Activated CD4-positive, alpha-beta T cell treated with anti-CD3 and anti-CD28 coated beads, Interleukin-2, amount 10 ng/mL, durations not matched to agents 7 days and 5 days (primary cell): Measurements from ENCODE around the gene DBET. TPM values are rescaled to one million over a fixed set of nuclear protein-coding genes. Genes with fewer than 3 reads are reported as not detected.
"Not testable (repeated sequence)": the region's sequence is repeated elsewhere in the genome, so short reads cannot be mapped to it uniquely, and the experiment has no call there.

ENCODE experiments used
- CTCF ChIA-PET: fragments of 350-600 bp; sonication (Branson Sonifier 250); formaldehyde crosslinking; loops from one replicate; lab custom pipeline; 2021; ENCODE audit warnings: antibody characterized with exemption; lab: Charles Lee
- POLR2A ChIA-PET: fragments of 350-600 bp; sonication (Branson Sonifier 250); formaldehyde crosslinking; loops from one replicate; lab custom pipeline; 2021; ENCODE audit warnings: antibody characterized with exemption; lab: Charles Lee
- DNase-seq: peaks from one replicate; pipeline ENCODE4 v3.0.0-alpha.2; 2020
- H3K27ac Mint-ChIP-seq: one replicate; pipeline ENCODE4 v1.8.0; 2021; ENCODE audit warnings: mild to moderate bottlenecking, moderate library complexity, mixed read lengths
- H3K27me3 Mint-ChIP-seq: one replicate; pipeline ENCODE4 v1.8.0; 2021; ENCODE audit warnings: mixed read lengths
- H3K36me3 Mint-ChIP-seq: one replicate; pipeline ENCODE4 v1.8.0; 2021; ENCODE audit warnings: low read depth, mixed read lengths
- H3K4me1 Mint-ChIP-seq: one replicate; pipeline ENCODE4 v1.8.0; 2021; ENCODE audit warnings: mixed read lengths
- H3K4me3 Mint-ChIP-seq: one replicate; pipeline ENCODE4 v1.8.0; 2021; ENCODE audit warnings: mild to moderate bottlenecking, moderate library complexity, mixed read lengths
- H3K9me3 Mint-ChIP-seq: one replicate; pipeline ENCODE4 v1.8.0; 2021; ENCODE audit warnings: mixed read lengths
- total RNA-seq, 2 experiments: library from RNA; stranded (reverse); gene quantifications; one replicate each; pipeline ENCODE4 v1.2.3, GENCODE V29; 2021

Gene DBET
- total RNA-seq, 2 experiments from 2014 or later, result not detected

DNA sequence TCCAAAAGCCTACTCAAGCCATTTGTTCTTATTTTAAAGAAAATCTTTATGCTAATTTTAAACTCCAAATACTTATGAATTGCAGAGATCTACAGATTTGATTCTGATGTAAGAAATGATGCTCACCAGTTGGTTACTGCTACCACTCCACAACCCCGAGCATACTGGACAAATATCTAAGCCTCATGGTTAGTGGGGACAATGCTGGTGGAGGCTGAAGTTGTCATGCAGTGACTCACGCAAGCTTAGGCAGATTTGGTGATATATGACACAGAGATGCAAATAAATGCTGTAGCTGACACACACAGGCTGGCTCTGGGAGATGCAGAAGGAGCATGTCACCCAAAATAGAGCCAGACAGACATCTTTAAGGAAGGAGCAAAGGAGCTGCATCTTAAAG, 35.3 kb downstream of the DBET start:
- H3K36me3 Mint-ChIP-seq, H3K27ac Mint-ChIP-seq, CTCF ChIA-PET, DNase-seq, H3K27me3 Mint-ChIP-seq, H3K9me3 Mint-ChIP-seq, POLR2A ChIA-PET, H3K4me3 Mint-ChIP-seq, H3K4me1 Mint-ChIP-seq: not testable (repeated sequence)

DNA sequence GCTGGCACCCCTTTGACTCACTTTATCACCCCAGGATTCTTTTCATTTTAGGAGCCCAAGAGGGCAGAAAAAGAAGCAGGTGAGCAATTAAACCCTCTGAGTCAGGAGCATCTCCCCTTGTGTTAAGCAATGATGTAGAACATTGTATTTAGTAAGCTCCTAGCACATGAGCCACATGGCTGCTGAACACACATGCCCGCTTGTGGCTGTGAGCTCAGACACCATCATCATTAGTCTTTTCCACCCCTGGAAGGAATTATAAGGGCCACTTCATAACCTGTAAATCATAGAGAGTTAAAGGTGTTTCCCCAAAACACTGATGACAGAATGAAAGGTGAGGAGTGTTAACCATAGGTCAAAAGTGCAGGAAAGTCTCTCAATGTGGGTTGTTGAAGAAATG, 37.2 kb downstream of the DBET start:
- H3K9me3 Mint-ChIP-seq, POLR2A ChIA-PET, CTCF ChIA-PET, H3K36me3 Mint-ChIP-seq, H3K4me1 Mint-ChIP-seq, H3K27me3 Mint-ChIP-seq, H3K4me3 Mint-ChIP-seq, DNase-seq, H3K27ac Mint-ChIP-seq: not testable (repeated sequence)

DNA sequence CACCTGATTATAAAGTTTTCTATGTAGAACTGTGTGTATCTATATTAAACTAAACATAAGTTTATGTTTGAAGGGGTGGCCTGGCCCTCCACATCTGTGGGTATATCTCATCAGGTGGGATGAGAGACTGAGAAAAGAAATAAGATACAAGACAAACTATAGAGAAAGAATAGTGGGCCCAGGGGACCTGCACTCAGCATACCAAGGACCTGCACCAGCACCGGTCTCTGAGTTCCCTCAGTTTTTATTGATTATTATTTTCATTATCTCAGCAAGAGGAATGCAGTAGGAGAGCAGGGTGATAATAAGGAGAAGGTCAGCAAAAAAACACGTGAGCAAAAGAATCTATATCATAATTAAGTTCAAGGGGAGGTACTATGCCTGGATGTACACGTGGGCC, 41.9 kb downstream of the DBET start:
- not testable (repeated sequence) for H3K4me3 Mint-ChIP-seq, H3K27ac Mint-ChIP-seq

DNA sequence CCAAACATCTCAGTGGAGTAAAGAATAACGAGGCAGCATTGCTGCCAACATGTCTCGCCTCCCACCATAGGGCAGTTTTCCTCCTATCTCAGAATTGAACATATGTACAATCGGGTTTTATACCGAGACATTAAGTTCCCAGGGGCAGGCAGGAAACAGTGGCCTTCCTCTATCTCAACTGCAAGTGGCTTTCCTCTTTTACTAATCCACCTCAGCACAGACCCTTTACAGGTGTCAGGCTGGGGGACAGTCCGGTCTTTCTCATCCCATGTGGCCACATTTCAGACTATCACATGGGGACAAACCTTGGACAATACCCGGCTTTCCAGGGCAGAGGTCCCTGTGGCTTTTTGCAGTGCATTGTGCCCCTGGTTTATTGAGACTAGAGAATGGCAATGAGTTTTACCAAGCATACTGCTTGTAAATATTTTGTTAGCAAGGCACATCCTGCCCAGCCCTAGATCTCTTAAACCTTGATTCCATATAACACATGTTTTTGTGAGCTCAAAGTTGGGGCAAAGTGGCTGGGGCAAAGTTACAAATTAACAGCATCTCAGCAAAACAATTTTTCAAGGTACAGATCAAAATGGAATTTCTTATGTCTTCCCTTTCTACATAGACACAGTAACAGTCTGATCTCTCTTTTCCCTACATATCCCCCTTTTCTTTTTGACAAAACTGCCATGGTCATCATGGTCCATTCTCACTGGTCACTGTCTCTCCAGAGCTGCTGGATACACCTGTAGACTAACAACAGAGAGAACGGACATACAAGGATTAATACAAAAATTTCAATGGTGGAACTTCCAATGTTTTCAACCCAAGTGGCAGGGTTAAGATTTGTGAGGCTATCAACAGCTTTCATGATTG, 42.5 kb downstream of the DBET start:
- H3K4me1 Mint-ChIP-seq, H3K27ac Mint-ChIP-seq, H3K9me3 Mint-ChIP-seq, CTCF ChIA-PET, H3K27me3 Mint-ChIP-seq, DNase-seq, H3K36me3 Mint-ChIP-seq, POLR2A ChIA-PET, H3K4me3 Mint-ChIP-seq: not testable (repeated sequence)

More for the DNA sequence above, 41.9 kb downstream of the DBET start:
- DNase-seq, H3K9me3 Mint-ChIP-seq, H3K27me3 Mint-ChIP-seq, H3K4me1 Mint-ChIP-seq, POLR2A ChIA-PET, H3K36me3 Mint-ChIP-seq, CTCF ChIA-PET: not testable (repeated sequence)

DNA sequence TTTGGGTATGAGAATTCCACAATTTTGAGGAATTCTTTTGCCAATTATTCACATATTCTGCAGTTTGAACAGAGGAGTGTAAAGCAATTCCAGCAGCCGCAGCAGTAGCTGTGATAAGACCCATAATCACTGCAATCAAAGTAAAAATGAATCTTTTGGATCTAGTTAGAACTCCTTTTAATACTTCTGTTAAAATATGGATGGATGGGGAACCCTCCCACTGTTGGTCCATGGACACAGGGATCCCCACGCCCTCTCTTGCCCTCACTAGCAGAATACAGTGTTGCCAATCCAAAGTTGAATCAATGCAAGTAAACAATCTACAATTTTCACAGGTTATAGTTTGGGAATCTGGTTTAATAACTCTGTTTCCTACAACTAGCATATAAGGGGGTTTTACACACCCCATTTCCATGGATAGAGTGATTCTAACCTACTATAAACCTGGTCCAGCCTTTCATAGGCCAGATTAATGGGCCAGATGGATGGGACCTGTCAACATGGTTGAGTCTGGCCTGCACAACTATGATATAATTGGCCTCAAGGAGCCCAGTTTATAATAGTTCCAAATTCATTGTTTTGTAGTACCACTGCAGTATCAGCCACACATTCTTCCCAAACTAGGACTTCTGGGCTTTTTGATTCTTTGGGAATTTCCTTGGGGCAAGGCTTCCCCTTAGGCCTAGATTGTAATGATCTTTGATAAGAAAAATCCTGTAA, 43.6 kb downstream of the DBET start:
- CTCF ChIA-PET, H3K9me3 Mint-ChIP-seq, H3K27me3 Mint-ChIP-seq, DNase-seq, H3K4me3 Mint-ChIP-seq, H3K36me3 Mint-ChIP-seq, H3K27ac Mint-ChIP-seq, H3K4me1 Mint-ChIP-seq, POLR2A ChIA-PET: not testable (repeated sequence)

DNA sequence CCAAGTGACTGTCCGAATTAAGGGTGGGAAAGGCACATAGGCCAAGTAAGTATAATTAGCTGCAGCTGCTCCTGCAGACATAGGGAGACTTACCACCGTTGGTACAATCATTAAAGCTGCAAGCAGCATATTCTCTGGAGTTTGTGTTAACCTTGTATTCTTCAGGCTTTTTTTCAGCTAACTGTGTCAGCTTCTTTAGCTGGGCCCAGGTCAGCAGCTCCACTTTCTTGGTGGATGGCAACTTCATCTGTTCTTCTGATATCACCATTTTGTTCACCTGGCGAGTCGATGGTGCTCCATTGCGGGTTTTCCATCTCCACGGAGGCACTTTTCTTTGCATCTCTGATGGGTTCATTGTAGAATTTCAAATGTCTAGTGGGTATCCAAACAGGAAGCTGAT, 44.5 kb downstream of the DBET start:
- H3K9me3 Mint-ChIP-seq, H3K27ac Mint-ChIP-seq, DNase-seq, H3K27me3 Mint-ChIP-seq, H3K36me3 Mint-ChIP-seq, CTCF ChIA-PET, H3K4me3 Mint-ChIP-seq, H3K4me1 Mint-ChIP-seq, POLR2A ChIA-PET: not testable (repeated sequence)

DNA sequence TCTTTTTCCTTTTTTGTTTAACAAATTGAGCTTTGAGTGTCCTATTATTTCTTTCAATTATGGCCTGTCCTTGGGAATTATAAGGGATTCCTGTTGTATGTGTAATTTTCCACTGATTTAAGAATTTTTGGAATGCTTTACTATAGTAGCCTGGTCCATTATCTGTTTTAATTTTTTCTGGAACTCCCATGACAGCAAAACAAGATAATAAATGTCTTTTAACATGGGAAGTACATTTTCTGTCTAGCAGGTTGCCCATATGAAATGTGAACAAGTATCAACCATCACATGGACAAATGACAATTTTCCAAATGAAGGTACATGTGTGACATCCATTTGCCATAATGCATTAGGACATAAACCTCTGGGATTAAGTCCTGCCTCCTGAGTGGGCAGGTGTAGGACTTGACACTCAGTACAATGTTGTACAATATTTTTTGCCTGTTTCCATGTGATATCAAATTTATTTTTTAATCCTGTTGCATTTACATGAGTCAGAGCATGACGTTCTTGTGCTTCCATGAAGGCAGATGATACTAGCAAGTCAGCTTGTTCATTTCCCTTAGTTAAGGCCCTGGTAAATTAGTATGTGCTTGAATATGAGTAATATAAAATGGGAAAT, 45.2 kb downstream of the DBET start:
- H3K4me1 Mint-ChIP-seq, H3K36me3 Mint-ChIP-seq, H3K27ac Mint-ChIP-seq, H3K27me3 Mint-ChIP-seq, POLR2A ChIA-PET, DNase-seq, H3K9me3 Mint-ChIP-seq, CTCF ChIA-PET, H3K4me3 Mint-ChIP-seq: not testable (repeated sequence)

DNA sequence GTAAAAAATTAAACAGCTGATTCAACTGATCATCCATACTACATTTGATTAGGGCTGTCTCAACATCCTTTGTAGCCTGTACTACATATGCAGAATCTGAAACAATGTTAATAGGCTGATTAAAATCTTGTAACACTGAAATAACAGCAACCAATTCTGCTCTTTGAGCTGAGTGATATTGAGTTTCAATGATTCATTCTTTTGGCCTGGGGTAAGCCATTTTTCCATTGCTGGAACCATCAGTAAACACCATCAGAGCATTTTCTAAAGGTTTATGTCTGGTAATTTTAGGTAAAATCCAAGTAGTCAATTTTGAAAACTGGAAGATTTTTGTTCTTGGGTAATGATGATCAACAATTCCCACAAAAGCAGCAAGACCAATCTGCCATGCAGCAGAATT, 45.7 kb downstream of the DBET start:
- H3K4me1 Mint-ChIP-seq, CTCF ChIA-PET, POLR2A ChIA-PET, H3K4me3 Mint-ChIP-seq, H3K36me3 Mint-ChIP-seq, H3K9me3 Mint-ChIP-seq, H3K27ac Mint-ChIP-seq, H3K27me3 Mint-ChIP-seq, DNase-seq: not testable (repeated sequence)

DNA sequence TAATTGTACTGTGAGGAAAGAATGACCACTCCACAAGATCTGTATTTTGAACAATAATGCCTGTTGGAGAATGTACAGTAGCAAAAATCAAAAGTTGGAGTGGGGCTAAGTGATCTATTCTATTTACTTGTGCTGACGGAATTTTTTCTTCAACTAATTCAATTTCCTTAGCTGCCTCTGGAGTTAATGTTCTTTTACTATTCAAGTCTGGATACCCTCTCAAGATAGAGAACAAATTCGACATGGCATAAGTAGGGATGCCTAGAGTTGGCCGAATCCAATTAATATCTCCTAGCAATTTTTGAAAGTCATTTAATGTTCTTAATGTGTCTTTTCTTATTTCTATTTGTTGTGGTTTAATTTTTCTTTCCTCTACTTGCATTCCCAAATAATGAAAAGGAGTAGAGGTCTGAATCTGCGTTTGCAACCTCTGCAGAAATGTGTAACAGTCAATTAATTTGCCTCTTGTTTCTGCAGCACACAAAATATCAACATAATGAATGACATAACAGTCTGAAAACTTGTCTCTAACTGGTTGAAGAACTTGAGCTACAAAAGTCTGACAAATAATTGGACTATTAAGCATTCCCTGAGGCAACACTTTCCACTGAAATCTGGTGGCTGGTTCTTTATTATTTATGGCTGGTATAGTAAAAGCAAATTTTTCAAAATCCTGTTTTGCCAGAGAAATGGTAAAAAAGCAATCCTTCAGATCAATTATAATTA, 46.4 kb downstream of the DBET start:
- POLR2A ChIA-PET, H3K9me3 Mint-ChIP-seq, DNase-seq, H3K27ac Mint-ChIP-seq, H3K36me3 Mint-ChIP-seq, H3K4me1 Mint-ChIP-seq, H3K27me3 Mint-ChIP-seq, H3K4me3 Mint-ChIP-seq, CTCF ChIA-PET: not testable (repeated sequence)

DNA sequence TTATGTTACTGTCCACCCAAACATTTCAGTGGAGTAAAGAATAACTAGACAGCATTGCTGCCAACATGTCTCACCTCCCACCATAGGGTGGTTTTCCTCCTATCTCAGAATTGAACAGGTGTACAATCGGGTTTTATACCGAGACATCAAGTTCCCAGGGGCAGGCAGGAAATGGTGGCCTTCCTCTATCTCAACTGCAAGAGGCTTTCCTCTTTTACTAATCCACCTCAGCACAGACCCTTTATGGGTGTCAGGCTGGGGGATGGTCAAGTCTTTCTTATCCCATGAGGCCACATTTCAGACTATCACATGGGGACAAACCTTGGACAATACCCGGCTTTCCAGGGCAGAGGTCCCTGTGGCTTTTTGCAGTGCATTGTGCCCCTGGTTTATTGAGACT, 48.6 kb downstream of the DBET start:
- POLR2A ChIA-PET, H3K4me3 Mint-ChIP-seq, DNase-seq, CTCF ChIA-PET, H3K4me1 Mint-ChIP-seq, H3K27me3 Mint-ChIP-seq, H3K36me3 Mint-ChIP-seq, H3K27ac Mint-ChIP-seq, H3K9me3 Mint-ChIP-seq: not testable (repeated sequence)

DNA sequence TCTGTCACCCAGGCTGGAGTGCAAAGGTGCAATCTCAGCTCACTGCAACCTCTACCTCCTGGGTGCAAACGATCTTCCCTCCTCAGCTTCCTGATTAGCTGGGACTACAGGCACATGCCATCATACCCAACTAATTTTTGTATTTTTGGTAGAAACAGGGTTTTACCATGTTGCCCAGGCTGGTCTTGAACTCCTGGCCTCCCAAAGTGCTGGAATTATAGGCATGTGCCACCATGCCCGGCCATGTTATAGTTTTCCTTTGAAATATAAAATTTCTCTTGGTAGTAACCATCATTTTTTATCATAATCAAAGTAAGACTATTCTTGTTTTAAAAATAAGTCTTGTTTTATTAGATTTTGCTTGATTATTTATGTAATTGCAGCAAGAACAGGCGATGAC, 50.7 kb downstream of the DBET start:
- H3K4me1 Mint-ChIP-seq, POLR2A ChIA-PET, H3K4me3 Mint-ChIP-seq, DNase-seq, CTCF ChIA-PET, H3K27ac Mint-ChIP-seq, H3K9me3 Mint-ChIP-seq, H3K27me3 Mint-ChIP-seq, H3K36me3 Mint-ChIP-seq: not testable (repeated sequence)
